Measurements from ENCODE around the gene METTL8.
"Not testable (repeated sequence)": the region's sequence is repeated elsewhere in the genome, so short reads cannot be mapped to it uniquely, and the experiment has no call there.

METTL8 gene

DNA sequence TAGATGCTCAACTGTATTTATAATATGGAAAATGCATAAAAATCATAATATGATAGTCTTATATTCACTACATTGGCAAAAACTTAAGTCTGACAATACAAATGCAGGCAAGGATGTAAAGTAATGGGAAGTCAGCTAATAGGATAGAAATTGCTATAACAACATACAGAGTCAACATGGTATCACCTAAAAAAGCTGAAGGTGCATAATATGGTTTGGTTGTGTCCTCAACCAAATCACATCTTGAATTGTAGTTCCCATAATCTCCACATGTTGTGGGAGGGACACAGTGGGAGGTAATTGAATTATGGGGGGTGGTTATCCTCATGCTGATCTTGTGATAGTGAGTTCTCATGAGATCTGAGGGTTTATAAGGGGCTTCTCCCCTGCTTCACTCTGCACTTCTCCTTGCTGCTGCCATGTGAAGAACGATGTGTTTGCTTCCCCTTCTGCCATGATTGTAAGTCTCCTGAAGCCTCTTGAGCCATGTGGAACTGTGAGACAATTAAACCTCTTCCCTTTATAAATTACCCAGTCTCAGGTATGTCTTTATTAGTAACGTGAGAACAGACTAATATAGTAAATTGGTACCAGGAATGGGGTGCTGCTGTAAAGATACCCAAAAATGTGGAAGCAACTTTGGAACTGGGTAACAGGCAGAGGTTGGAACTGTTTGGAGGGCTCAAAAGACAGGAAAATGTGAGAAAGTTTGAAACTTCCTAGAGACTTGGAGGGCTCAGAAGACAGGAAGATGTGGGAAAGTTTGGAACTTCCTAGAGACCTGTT lies 10.9 kb downstream of the METTL8 start:
- DNase-seq = not testable (repeated sequence)

- no peak for DNase-seq
Measured at GRCh38 chr2:171420728-171421563, 12.8 kb downstream of the METTL8 start.

DNA sequence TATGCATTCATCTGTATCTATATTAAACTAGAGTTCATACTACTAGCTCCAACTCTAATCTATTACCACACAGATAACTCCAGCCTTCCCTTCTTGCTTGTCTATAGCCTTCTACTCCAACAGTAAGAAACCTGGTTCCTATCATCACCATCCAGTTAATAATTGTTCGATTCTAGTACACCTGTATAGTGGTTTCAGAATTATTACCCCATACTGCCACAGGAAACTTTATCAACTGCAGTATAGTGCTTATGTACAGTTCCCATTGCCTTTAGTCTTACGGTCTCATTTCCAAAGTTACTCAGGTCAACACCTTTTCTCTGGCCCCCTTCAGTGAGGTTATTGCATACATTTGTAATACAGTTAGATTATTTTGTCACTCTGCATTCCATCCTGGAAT lies 14.5 kb downstream of the METTL8 start:
- no peak for DNase-seq

DNA sequence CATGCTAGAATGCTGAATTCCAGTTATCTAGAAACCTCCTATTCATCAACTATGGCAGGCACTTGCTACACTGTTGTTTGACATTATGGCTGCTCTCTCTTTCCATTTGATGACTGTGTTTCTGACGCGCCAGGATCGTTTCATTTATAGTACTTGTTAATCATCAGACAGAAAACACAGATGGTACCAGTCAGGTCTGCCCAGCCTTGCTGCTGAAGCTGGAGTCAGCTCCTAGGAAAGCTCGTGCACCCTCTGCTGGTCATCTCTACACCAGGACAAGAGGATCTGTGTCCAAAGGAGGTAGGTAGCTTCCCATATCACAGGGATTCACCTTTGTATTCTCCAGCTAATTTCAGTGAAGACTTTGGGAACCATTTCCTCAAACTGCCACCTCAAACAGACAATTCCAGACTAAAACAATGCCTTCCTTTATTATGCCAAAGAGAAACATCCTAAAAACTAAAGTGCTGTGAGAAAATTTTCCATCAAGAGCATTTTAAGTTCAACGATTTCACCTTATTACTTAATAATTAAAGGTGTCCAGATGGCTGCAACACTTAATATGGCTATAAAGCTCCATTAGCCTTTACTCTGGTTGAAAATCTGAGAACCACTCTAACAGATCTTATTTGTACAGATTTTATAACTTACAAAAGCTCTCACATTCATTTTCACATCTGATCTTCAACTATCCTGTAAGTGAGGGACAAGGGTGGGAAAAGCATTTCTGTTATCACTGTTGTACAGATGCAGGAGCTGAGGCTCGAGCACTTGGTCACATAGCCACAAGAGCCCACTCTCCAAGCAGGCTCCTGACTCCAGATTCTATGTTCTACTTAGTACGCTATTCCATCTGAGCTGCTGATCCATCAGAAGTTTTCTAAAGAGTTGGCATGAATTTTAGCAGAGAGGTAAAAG lies 17.5 kb downstream of the METTL8 start:
- DNase-seq = peak; percentile 82

DNA sequence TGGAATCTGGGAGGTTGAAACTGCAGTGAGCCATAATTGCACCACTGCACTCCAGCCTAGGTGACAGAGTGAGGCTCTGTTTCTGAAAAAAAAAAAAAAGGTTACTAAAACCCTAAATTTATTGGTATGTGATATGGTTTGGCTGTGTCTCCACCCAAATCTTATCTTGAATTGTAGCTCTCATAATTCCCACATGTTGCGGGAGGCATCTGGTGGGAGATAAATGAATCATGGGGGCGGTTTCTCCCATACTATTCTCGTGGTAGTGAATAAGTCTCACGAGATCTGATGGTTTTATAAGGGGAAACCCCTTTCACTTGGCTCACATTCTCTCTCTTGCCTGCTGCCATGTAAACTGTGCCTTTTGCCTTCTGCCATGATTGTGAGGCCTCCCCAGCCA lies 19.1 kb downstream of the METTL8 start:
- DNase-seq = not testable (repeated sequence)

DNA sequence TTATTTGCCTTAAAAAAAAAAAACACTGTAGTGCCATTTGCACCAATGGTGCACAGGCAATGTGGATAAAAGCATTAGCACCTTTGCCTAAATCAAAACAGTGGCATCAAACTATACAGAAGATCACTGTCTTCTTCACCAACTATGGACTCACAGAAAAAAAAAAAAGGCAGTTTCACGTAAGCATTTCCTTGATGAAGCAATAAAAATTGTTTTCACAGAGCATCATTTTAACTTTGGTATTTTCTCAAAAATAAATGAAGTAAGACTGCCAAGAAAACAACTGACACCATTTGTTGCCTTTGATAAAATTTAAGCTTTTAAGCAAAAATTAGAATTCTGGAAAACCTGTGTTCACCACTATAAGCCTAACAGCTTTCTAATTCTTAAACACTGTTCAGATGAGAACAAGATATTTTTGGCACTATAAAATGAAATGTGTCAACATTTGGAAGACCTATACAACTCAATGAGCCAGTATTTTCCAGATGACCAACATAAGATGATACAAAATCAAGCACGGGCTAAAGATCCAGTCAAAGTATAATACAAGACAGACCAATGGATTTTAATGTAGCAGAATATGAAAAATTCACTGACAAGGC lies 21.1 kb downstream of the METTL8 start:
- no peak for DNase-seq

DNA sequence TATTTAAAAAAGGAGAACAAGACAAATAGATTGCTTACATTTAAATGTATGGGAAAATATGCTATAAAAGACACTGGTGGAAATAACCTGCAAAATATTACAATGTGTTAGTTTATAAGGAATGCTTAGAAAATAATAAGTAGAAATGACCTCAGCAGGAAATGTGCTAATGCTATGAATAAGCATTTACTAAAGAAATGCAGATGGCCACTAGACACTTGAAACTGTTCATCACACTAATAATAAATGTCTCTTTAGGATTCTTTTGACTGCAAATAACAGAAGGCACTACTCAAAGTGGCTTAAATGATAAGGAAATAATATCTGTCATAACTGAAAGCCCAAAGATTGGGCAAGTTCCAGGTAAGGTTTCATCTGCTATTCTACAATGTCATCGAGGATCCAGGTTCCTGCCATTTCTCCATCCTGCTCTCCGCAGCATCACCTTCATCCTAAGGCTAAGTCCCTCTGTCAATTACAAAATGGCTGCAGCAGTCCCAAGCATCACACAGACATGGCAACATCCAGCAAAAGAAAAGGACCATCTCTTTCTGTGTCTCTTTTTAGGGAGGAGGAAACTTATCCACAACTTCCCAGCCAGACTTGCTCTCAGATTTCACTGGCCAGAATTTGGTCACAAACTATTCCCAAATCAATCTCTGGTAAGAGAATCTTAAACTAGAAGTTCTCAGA lies 21.9 kb downstream of the METTL8 start:
- DNase-seq = no peak

DNA sequence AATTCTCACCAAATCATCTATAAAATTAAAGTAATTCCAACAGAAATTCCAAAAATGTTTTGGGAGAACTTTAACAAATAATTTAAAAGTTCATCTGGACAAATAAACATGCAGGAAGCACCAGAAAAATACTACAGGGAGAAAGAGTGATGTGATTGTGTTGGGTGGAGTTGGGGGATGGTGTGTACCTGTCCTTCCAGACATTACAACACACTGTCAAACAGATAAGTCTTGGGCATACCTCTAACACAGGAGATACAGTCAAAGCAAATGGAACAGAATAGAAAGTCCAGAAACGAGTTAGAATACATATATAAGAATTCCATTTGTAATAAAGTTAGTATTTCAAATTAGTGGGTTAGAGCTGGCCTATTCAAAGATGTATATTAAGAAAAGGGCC lies 22.6 kb downstream of the METTL8 start:
- no peak for DNase-seq

DNA sequence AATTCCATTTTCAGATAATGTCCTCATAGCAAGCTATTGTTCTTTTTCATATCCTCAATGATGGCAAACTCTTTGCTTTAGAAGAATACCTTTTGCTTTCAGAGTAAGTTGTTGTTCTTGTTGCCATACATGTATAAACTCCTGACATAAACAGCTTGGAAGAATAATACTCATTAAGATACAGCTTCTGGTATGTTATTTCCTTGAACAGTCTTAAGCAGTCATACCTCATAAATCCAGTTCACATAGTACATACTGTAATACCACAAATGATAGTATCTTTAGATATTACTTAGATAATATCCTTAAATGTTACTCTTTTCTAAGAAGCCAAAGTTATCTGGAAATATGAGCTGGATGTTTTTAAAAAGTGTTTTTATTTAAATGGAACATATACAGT lies 23.2 kb downstream of the METTL8 start:
- no peak for DNase-seq

DNA sequence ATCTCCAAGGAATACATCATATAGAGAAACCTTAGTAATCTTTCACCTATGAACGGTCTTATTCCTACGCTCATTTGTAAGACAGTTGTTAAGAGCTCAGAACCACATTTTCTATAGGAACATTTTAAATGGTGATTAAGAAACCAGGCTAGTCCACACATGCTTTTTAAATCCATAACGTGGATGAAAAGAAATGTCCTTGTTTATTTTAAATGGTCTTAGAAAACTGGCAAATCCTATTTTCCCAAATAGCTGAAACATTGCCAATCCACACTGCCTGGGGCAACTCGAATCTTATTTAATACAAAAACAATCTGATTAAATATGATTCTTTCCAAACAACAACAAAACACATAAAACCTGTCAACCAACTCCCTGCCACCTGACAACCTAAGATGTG lies 23.7 kb downstream of the METTL8 start:
- DNase-seq = no peak

- no peak for DNase-seq
Measured at GRCh38 chr2:171409436-171409971, 24.3 kb downstream of the METTL8 start.

- DNase-seq = no peak
Measured at GRCh38 chr2:171407676-171408044, 26.1 kb downstream of the METTL8 start.

DNA sequence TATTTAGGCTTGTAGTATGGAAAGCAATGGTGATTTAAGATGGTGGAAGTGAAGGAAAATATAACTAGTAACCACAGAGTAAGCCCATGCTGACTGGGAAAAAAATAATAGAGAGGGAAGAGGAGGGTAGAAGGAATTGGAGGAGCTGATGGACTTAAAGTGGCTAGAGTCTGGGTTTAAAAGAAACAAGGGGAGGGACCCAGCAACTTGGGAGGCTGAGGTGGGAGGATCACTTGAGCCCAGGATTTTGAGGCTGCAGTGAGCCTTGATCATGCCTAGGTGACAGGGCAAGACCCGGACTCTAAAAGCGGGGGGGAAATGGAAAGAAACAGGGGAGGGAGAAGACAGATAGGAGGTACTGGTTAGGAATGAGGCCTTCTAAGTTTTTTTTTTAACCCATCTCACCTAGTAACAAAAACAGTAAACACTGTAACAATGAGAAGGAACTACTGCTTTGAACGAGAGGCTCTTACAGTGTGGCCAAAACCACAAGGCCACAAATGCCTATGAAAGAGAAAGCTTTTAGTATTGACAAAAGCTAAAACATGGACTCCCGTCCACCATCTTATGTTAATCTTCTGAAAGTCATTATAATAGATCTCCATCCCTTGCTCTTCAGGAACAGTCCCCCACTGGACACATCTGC lies 26.6 kb downstream of the METTL8 start:
- no peak for DNase-seq

- no peak for DNase-seq
Measured at GRCh38 chr2:171406044-171406443, 27.7 kb downstream of the METTL8 start.

GRCh38 chr2:171405546-171405945 lies 28.2 kb downstream of the METTL8 start:
- DNase-seq = no peak

DNA sequence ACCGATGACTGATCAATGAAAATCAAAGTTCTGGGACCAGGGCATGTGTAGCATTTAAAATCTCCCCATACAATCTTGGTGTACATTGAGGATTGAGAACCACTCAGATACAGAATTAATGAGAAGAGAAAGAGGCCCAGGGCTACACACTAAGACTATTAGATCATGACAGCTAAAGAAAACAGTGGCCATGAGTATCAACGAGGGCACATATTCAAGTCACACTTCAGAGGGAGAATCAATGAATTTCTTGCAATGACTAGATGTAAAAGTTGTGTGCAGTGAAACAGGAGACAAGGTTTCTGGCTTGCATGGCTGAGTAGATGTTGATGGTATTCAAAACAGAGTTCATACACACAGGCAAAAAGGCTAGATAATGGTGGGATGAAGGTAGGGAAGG lies 29.1 kb downstream of the METTL8 start:
- DNase-seq = no peak

DNA sequence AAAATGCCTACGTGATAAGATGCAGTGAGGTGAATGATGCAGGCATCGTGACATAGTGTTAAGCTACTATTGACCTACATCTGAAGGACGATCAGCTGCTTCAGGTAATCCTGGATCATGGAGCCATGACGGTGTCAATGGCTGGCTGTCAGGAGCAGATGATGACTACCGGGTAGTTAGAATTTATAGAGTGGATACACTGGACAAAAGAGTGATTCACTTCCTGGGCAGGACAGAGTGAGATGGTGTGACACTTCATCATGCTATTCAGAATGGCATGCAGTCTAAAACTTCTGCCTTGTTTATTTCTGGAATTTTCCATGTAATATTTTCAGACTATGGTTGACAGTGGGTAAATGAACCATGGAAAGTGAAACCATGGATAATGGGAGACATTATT lies 29.5 kb downstream of the METTL8 start:
- no peak for DNase-seq

DNA sequence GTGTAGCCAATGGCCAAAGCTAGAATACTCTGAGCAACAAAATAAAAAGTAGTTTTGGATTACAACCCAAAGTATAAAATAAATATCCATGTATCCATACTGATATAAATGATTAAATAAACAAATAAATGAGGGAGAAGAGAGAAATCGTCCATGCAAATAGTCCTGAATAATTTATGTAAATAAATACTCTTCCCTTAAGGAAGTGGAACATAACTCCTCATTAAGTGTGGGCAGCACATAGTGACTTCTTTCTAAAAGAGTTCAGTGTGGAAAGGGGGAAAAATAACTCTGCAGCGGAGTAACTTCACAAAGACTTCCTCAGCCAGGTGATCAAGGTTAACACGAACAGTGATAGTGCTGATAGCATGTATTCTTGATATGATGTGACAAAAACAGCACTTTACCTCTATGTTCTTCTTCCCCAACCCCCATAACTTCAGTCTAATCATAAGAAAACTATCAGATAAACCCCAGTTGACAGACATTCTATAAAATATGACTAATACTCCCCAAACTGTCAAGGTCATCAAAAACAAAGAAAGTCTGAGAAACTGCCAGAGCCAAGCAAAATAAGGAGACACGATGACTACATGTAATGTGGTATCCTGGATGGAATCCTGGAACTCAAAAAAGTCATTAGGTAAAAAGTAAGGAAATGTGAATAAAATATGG lies 30.7 kb downstream of the METTL8 start:
- no peak for DNase-seq

- DNase-seq = no peak
Measured at GRCh38 chr2:171401947-171402346, 31.8 kb downstream of the METTL8 start.

GRCh38 chr2:171400395-171400794 lies 33.4 kb downstream of the METTL8 start:
- DNase-seq = no peak

- DNase-seq = no peak
Measured at GRCh38 chr2:171399292-171399691, 34.5 kb downstream of the METTL8 start.
